ENCODE measurements around the gene SLC27A3.

The SLC27A3 gene

DNA sequence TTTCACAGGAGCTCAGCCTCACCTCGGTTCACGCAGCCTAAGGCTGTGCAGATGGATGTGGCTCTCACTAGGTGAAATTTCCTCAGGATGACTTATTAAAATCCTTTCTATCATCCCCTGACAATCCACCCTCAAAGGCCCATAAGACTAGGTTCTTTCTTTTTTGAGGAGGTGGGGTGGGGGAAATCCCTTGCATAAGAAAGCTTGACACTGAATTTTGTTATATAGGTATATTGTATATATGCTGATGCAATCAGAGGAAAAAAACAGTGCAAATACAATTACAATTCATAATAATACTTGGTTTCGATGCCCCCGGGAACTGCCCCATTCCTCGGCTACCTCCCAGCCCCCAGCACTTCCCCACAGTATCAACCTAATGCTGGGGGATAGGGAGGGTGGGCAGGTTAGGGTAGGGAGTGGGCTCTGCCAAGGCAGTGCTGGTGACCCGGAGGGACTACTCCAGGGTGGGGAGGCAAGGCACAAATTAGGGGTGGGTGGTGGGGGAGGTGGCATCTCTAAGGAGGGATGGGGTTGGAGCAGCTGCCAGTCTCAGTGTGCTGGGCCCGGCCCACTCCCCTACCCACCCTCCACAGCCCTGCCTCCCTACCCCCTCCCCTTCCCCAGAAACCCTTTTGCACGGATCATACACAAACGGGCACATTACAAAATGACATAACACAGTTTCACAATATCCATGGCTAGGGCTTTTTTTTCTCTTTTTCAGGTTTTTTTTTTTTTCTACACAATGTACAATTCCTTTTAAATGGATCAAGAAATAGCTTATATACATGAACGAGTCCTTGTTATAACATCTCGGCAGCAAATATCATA lies 30.9 kb downstream of the SLC27A3 start:
- TF ChIP-seq CTCF (conservative IDR thresholded peaks at IDR 0.05; ENCODE audit: control insufficient read depth, insufficient read depth, low read depth, low read length) = no peak
- DNase-seq (ENCODE audit: low read depth) = no peak
- H3K4me3 ChIP-seq (ENCODE audit: control insufficient read depth, low read depth, low read length) = no peak overlapping the region

DNA sequence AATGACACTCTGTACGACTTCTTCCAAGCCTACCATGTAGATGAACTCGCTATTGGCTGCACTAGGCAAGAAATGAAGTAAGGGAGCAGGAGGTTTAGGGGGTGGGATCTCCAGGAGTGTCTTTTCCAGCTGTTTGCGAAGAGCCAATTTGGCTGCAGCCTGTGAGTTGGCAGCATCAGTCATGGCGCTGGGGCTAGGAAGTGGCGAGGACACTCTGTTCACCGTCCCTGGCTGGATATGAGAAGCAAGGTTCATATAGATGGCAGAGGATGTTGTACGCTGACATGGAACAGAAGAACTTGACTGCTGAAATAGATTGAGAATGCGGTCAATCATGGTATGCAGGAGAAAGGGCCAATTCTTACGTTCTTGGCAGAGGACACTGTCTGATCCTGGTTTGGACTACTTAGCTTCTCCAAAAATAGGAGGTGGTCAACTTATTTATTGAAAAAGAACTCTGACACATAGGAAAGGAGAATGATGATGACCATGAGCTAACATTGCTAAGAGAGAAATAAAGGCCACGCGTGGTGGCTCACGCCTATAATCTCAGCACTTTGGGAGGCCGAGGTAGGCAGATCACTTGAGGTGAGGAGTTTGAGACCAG lies 41.2 kb downstream of the SLC27A3 start:
- DNase-seq (ENCODE audit: low read depth) = peak; percentile 87
- no peak overlapping the region for H3K4me3 ChIP-seq (ENCODE audit: control insufficient read depth, low read depth, low read length)
- no peak for TF ChIP-seq CTCF (conservative IDR thresholded peaks at IDR 0.05; ENCODE audit: control insufficient read depth, insufficient read depth, low read depth, low read length)

GRCh38 chr1:153818876-153819275 lies 43.7 kb downstream of the SLC27A3 start:
- no peak for DNase-seq (ENCODE audit: low read depth)
- TF ChIP-seq CTCF (conservative IDR thresholded peaks at IDR 0.05; ENCODE audit: control insufficient read depth, insufficient read depth, low read depth, low read length) = no peak
- H3K4me3 ChIP-seq (ENCODE audit: control insufficient read depth, low read depth, low read length) = no peak overlapping the region

- peak; percentile 9 for TF ChIP-seq CTCF (conservative IDR thresholded peaks at IDR 0.05; ENCODE audit: control insufficient read depth, insufficient read depth, low read depth, low read length)
- H3K4me3 ChIP-seq (ENCODE audit: control insufficient read depth, low read depth, low read length) = no peak overlapping the region
- DNase-seq (ENCODE audit: low read depth) = no peak
Measured at GRCh38 chr1:153827168-153827964, 52.2 kb downstream of the SLC27A3 start.
